Endothelial cell of umbilical vein (primary cell): ENCODE results near the gene LRP1B.
A peak's percentile ranks its signal among the peaks of the same experiment; 100 is the strongest.

Source experiments
- EZH2 ChIP-seq: IDR thresholded peaks from 2 replicates; pipeline ENCODE4 v1.6.1; 2012; ENCODE audit warnings: borderline replicate concordance, low read depth, mild to moderate bottlenecking, moderate library complexity, low read length, inconsistent platforms; ENCODE audit not compliant: severe bottlenecking
- GATA2 ChIP-seq: IDR thresholded peaks from 2 replicates; pipeline ENCODE4 v1.7.0; 2011; ENCODE audit warnings: low read depth, mild to moderate bottlenecking, moderate library complexity, mixed read lengths, low read length; ENCODE audit not compliant: insufficient read length, insufficient read depth
- POLR2A ChIP-seq: IDR thresholded peaks from 2 replicates; pipeline ENCODE4 v1.6.1; 2012; ENCODE audit warnings: low read depth, mild to moderate bottlenecking, control low read depth, low read length
- POLR2AphosphoS5 ChIP-seq: IDR thresholded peaks from 2 replicates; pipeline ENCODE4 v1.6.1; 2012; ENCODE audit warnings: low read depth, mild to moderate bottlenecking, control low read depth, low read length, moderate library complexity; ENCODE audit not compliant: insufficient read depth
- TF ChIP-seq, protein P1 (sequence below), 2 donors: IDR thresholded peaks; 1 replicate in 1 of 2; 2 replicates in 1 of 2; pipeline ENCODE4 v1.5.1; 2011; ENCODE audit warnings: low read length in 2 of 2, mild to moderate bottlenecking in 2 of 2, moderate library complexity in 2 of 2, control low read depth in 1 of 2, inconsistent platforms in 1 of 2, low read depth in 1 of 2; ENCODE audit not compliant: insufficient read depth in 1 of 2; ENCODE audit errors: extremely low read depth in 1 of 2
- TF ChIP-seq, protein P2 (sequence below): IDR thresholded peaks from 2 replicates; pipeline ENCODE4 v1.6.1; 2011; ENCODE audit not compliant: insufficient read depth, insufficient read length

- TF ChIP-seq, protein P1, sequence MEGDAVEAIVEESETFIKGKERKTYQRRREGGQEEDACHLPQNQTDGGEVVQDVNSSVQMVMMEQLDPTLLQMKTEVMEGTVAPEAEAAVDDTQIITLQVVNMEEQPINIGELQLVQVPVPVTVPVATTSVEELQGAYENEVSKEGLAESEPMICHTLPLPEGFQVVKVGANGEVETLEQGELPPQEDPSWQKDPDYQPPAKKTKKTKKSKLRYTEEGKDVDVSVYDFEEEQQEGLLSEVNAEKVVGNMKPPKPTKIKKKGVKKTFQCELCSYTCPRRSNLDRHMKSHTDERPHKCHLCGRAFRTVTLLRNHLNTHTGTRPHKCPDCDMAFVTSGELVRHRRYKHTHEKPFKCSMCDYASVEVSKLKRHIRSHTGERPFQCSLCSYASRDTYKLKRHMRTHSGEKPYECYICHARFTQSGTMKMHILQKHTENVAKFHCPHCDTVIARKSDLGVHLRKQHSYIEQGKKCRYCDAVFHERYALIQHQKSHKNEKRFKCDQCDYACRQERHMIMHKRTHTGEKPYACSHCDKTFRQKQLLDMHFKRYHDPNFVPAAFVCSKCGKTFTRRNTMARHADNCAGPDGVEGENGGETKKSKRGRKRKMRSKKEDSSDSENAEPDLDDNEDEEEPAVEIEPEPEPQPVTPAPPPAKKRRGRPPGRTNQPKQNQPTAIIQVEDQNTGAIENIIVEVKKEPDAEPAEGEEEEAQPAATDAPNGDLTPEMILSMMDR (IDR thresholded peaks at IDR 0.05; ENCODE audit: extremely low read depth in 1 of 2, insufficient read depth in 1 of 2, low read depth in 1 of 2, low read length in 2 of 2) = no peak
- TF ChIP-seq, protein P2, sequence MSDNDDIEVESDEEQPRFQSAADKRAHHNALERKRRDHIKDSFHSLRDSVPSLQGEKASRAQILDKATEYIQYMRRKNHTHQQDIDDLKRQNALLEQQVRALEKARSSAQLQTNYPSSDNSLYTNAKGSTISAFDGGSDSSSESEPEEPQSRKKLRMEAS = no peak
- TF ChIP-seq EZH2 (no peak), POLR2A (no peak), GATA2 (peak; percentile 17), POLR2AphosphoS5 (no peak)
Measured at GRCh38 chr2:140526575-140526974, 1604.2 kb downstream of the LRP1B start.
